Esophagus squamous epithelium (tissue), 5 donors: ENCODE measurements around the gene CLCN4. TPM values are rescaled to one million over a fixed set of nuclear protein-coding genes. Genes with fewer than 3 reads are reported as not detected.

Experiments
- DNase-seq: peaks from one replicate; lab custom pipeline; 2025; lab: John Stamatoyannopoulos, UW
- H3K27ac ChIP-seq, 4 donors: fragments of 200-600 bp; sonication (generic); one replicate each; pipeline ENCODE4 v1.5.1; 2016 to 2019; ENCODE audit warnings: mild to moderate bottlenecking in 1 of 4
- H3K27me3 ChIP-seq, 4 donors: fragments of 200-600 bp; sonication (generic); 1 replicate in 3 of 4; 2 replicates in 1 of 4; pipeline versions ENCODE4 v1.5.1 to v1.6.0; 2017 to 2021; ENCODE audit warnings: antibody characterized with exemption in 1 of 4
- H3K36me3 ChIP-seq, 3 donors: fragments of 200-600 bp; sonication (generic); one replicate each; pipeline ENCODE4 v1.5.1; 2016 to 2019
- H3K4me1 ChIP-seq, 3 donors: fragments of 200-600 bp; sonication (generic); one replicate each; pipeline ENCODE4 v1.5.1; 2017 to 2019
- H3K4me3 ChIP-seq, 4 donors: fragments of 200-600 bp; sonication (generic); 1 replicate in 3 of 4; 2 replicates in 1 of 4; pipeline ENCODE4 v1.5.1; 2016 to 2019; ENCODE audit warnings: mild to moderate bottlenecking in 2 of 4, moderate library complexity in 1 of 4
- H3K9me3 ChIP-seq, 3 donors: fragments of 200-600 bp; sonication (generic); one replicate each; pipeline ENCODE4 v1.5.1; 2016 to 2019
- POLR2A ChIP-seq, 4 donors: fragments of 450-650 bp; IDR thresholded peaks; one replicate each; pipeline ENCODE4 v1.6.1; 2017; ENCODE audit warnings: antibody characterized with exemption in 4 of 4, mild to moderate bottlenecking in 4 of 4, moderate library complexity in 3 of 4
- WGBS, 2 donors: methylation state at CpG; one replicate each; pipeline ENCODE4 v1.1.5; 2018; 5-methylcytosine and 5-hydroxymethylcytosine counted together
- intact Hi-C: fragments of 100-400 bp; cut with DNase I; formaldehyde crosslinking; loops from one replicate; pipeline ENCODE4 v1.15.0; 2022
- total RNA-seq, 4 donors: library from RNA; depleted of rRNA; stranded (reverse); fragments of >200 nt; gene quantifications; one replicate each; pipeline ENCODE4 v1.1.0, GENCODE V29; 2016
- TF ChIP-seq, protein P1 (sequence below), 6 experiments: fragments of 450-650 bp in 4 of 6; fragments of 200-600 bp in 2 of 6; sonication (generic) in 2 of 6; IDR thresholded peaks; one replicate each; pipeline ENCODE4 v1.5.1; 2016 to 2019; ENCODE audit warnings: antibody characterized with exemption in 6 of 6, mild to moderate bottlenecking in 4 of 6, moderate library complexity in 4 of 6
- donor health status: DM: yes; HTN: yes; CAD: no.

Gene CLCN4
- total RNA-seq, 4 donors from 2014 or later = 0.04 to 3.1 (median 0.53) TPM

DNA sequence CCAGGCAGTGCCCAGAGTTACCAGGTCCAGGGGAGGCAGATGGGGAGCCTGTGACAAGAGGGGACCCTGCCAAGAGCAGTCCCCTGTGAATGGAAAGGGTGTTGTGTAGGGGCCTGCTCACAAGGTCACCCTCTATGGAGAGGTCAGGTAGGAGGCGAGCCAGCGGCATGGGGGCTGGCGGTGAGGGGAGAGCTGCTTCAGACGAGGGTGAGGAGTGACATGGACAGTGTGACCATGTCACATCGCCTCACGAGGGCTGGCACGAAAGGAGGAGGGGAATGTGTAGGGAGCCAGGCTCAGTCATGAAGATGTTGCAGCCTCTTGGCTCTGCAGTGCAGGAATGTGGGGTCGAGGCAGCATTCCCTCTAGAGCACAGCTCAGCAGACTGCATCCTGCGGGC is 29.6 kb downstream of the CLCN4 start:
- no peak overlapping the region for H3K4me3 ChIP-seq
- H3K9me3 ChIP-seq = no peaks in the 10 kb centered on the region
- DNase-seq = no peak
- intact Hi-C loops = loop anchor here (5.0 kb wide), 3 partner anchors 451 to 951 kb away; no protein-coding TSS in a partner anchor
- 76 to 88% methylated on average over 7 to 9 of the region's 9 CpGs for WGBS, 2 donors
- no peak overlapping the region for H3K27ac ChIP-seq
- TF ChIP-seq, protein P1, sequence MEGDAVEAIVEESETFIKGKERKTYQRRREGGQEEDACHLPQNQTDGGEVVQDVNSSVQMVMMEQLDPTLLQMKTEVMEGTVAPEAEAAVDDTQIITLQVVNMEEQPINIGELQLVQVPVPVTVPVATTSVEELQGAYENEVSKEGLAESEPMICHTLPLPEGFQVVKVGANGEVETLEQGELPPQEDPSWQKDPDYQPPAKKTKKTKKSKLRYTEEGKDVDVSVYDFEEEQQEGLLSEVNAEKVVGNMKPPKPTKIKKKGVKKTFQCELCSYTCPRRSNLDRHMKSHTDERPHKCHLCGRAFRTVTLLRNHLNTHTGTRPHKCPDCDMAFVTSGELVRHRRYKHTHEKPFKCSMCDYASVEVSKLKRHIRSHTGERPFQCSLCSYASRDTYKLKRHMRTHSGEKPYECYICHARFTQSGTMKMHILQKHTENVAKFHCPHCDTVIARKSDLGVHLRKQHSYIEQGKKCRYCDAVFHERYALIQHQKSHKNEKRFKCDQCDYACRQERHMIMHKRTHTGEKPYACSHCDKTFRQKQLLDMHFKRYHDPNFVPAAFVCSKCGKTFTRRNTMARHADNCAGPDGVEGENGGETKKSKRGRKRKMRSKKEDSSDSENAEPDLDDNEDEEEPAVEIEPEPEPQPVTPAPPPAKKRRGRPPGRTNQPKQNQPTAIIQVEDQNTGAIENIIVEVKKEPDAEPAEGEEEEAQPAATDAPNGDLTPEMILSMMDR (IDR thresholded peaks at IDR 0.05) = no peak
- TF ChIP-seq POLR2A (IDR thresholded peaks at IDR 0.05) = no peak
- H3K36me3 ChIP-seq = no peaks in the 10 kb centered on the region
- peaks cover 0 to 11% (median 0%) of the 10 kb centered on the region in 3 donors for H3K4me1 ChIP-seq
- no peaks in the 10 kb centered on the region for H3K27me3 ChIP-seq

DNA sequence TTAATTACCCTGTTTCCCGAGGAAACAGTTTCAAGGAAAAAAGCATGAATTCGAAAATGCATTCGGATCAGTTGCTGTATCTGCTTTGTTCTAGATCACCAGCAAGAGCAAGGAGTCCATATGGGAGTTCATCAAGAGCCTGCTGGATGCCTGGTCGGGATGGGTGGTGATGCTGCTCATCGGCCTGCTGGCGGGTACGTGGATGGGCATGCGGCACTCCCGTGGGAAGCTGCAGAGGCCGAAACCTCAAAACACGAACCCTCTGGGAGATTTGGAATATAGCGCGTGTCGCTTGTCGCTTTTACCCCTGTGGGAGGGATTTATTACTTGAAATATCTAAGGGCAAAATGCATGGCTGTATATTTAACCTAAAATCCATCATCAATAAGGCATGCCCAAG is 30.6 kb downstream of the CLCN4 start:
- Histone ChIP-seq H3K4me3 (no peak overlapping the region), H3K27me3 (no peaks in the 10 kb centered on the region), H3K36me3 (no peaks in the 10 kb centered on the region), H3K9me3 (no peaks in the 10 kb centered on the region), H3K4me1 (peaks cover 0 to 11% (median 0%) of the 10 kb centered on the region in 3 donors), H3K27ac (no peak overlapping the region)
- WGBS, 2 donors = 71 to 87% methylated on average over 11 to 15 of the region's 15 CpGs
- no peak for DNase-seq
- TF ChIP-seq, protein P1 (IDR thresholded peaks at IDR 0.05) = no peak
- no peak for TF ChIP-seq POLR2A (IDR thresholded peaks at IDR 0.05)
- intact Hi-C loops = loop anchor here (5.0 kb wide), 3 partner anchors 450 to 950 kb away; no protein-coding TSS in a partner anchor

DNA sequence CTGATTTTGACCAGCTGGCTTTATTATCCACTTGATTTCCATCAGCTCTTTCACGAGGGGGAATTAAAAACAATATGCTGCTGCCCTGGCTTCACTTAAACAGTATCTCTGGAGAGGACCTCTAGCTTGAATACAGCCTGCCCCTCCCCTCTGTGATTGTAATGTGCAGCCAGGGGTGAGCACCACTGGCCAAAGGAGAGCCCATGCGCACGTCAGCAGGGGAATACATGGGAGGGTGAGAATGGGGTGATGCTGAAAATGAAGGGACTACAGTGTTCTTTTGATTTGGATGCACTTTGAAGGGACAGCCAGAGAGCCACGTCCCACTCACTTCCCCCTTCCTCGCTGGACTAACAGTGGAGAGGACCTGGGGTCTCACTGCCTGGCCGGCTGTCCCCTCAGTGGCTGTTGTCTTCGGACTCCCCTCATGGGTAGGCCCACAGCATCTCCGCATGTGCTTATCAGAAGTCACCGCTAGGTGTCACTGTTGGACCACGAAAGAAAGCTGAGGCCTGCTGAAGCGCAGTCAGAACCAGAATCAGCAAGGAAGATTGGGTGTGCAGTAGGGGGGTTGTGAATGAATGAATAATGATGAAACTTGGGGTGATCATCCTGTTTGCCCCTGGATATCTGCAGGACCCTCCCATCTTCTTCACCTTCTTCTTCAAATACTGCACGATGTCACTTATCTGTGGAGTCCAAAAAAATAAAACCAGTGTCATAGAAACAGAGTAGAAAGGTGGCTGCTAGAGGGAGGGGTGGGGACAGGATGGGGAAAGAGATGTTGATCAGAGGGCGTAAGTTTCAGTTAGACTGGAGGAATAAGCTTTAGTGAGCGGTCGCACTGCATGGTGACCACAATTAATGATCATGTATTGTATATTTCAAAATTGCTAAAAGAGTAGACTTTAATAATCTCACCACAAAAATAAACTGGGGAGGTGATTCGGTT is 32.8 kb downstream of the CLCN4 start:
- TF ChIP-seq POLR2A (IDR thresholded peaks at IDR 0.05) = no peak
- TF ChIP-seq, protein P1 (IDR thresholded peaks at IDR 0.05) = peak; percentile 65 to 84 (median 76)
- Histone ChIP-seq H3K36me3 (no peaks in the 10 kb centered on the region), H3K27me3 (no peaks in the 10 kb centered on the region), H3K27ac (no peak overlapping the region), H3K4me1 (peaks cover 0 to 11% (median 0%) of the 10 kb centered on the region in 3 donors), H3K9me3 (no peaks in the 10 kb centered on the region), H3K4me3 (no peak overlapping the region)
- intact Hi-C loops = loop anchor here (5.0 kb wide), 3 partner anchors 448 to 948 kb away; no protein-coding TSS in a partner anchor
- 27 to 33% methylated on average over 11 to 16 of the region's 16 CpGs for WGBS, 2 donors
- DNase-seq = no peak

DNA sequence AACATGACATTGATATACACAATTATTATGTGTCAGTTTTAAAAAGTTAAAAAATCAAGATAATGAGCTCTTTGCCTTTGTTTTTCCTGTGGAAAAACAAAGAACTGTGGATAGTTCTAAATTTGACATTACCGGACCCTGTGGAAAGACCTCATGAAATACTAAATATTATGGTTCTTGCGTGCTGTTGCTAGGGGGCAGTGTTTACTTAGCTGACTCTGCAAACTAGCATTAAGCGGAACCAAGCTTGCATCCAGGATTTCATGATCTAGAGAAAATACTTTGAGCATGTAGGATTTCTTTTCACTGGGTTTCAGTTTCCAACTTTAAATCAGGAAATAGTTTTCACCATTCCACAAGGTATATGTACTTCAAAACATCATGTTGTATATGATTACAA is 33.6 kb downstream of the CLCN4 start:
- Histone ChIP-seq H3K36me3 (no peaks in the 10 kb centered on the region), H3K4me3 (no peak overlapping the region), H3K27me3 (no peaks in the 10 kb centered on the region), H3K9me3 (no peaks in the 10 kb centered on the region), H3K27ac (no peak overlapping the region), H3K4me1 (peaks cover 0 to 11% (median 0%) of the 10 kb centered on the region in 3 donors)
- no peak for DNase-seq
- TF ChIP-seq, protein P1 (IDR thresholded peaks at IDR 0.05) = peak; percentile 40 to 61 (median 46)
- no peak for TF ChIP-seq POLR2A (IDR thresholded peaks at IDR 0.05)
- intact Hi-C loops = no loop called here
- 0 to 2% methylated on average over 3 of the region's 3 CpGs for WGBS, 2 donors

DNA sequence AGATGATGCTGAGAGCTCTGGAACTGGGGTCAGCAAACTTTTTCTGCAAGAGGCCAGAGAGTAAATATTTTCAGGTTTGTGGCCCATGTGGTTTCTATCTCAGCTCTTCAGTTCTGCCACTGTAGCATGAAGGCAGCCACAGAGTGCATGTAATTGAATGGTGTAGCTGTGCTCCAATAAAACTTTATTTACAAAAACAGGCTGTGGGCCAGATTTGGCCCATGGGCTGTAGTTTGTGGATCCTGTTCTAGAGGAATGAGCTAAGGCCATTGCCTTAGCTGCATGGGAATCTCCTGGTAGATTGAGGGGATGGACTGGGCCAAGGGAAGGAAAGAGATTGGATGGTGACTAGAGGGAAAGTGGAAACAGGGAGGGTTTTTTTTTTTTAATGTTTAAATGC is 36.8 kb downstream of the CLCN4 start:
- H3K4me3 ChIP-seq = no peak overlapping the region
- no peaks in the 10 kb centered on the region for H3K9me3 ChIP-seq
- peaks cover 0 to 11% (median 0%) of the 10 kb centered on the region in 3 donors for H3K4me1 ChIP-seq
- no peak for DNase-seq
- no peak overlapping the region for H3K27ac ChIP-seq
- intact Hi-C loops = no loop called here
- TF ChIP-seq POLR2A (IDR thresholded peaks at IDR 0.05) = no peak
- TF ChIP-seq, protein P1 (IDR thresholded peaks at IDR 0.05) = no peak
- H3K36me3 ChIP-seq = no peaks in the 10 kb centered on the region
- no peaks in the 10 kb centered on the region for H3K27me3 ChIP-seq
